ENCODE data around the gene CPE.

CPE gene

GRCh38 chr4:165493359-165493758 is 114.6 kb downstream of the CPE start:
- Histone ChIP-seq H3K79me2 (ENCODE audit: insufficient read depth, low read length) (no peaks in the 10 kb centered on the region), H3F3A (ENCODE audit: insufficient read depth, low read length) (no peaks in the 10 kb centered on the region), H3K4me2 (ENCODE audit: low read length) (no peak overlapping the region), H3K27me3 (ENCODE audit: insufficient read depth, low read length) (no peaks in the 10 kb centered on the region), H4K20me1 (ENCODE audit: insufficient read depth, low read length) (no peaks in the 10 kb centered on the region), H3K9me2 (ENCODE audit: low read depth, low read length) (no peaks in the 10 kb centered on the region), H3K9ac (ENCODE audit: low read length) (no peak overlapping the region), H3K27ac (ENCODE audit: low read depth, low read length, poor library complexity, severe bottlenecking) (no peak overlapping the region), H3K36me3 (ENCODE audit: insufficient read depth, low read length) (no peaks in the 10 kb centered on the region), H3K9me3 (ENCODE audit: low read length) (no peaks in the 10 kb centered on the region), H2AFZ (ENCODE audit: low read length) (no peak overlapping the region), H3K4me1 (ENCODE audit: insufficient read depth, low read length, severe bottlenecking) (no peaks in the 10 kb centered on the region), H3K4me3 (ENCODE audit: low read depth, low read length, poor library complexity, severe bottlenecking) (no peak overlapping the region)
- TF ChIP-seq EZH2 (IDR thresholded peaks at IDR 0.05; ENCODE audit: borderline replicate concordance, low read length), result no peak
- peak; percentile 78 for TF ChIP-seq CTCF (IDR thresholded peaks at IDR 0.05; ENCODE audit: low read length)

GRCh38 chr4:165502916-165503907 is 124.4 kb downstream of the CPE start:
- H3K9ac ChIP-seq (ENCODE audit: low read length), result no peak overlapping the region
- no peak overlapping the region for H3K4me2 ChIP-seq (ENCODE audit: low read length)
- no peaks in the 10 kb centered on the region for H3F3A ChIP-seq (ENCODE audit: insufficient read depth, low read length)
- H3K79me2 ChIP-seq (ENCODE audit: insufficient read depth, low read length), result no peaks in the 10 kb centered on the region
- H3K27ac ChIP-seq (ENCODE audit: low read depth, low read length, poor library complexity, severe bottlenecking), result no peak overlapping the region
- TF ChIP-seq EZH2 (IDR thresholded peaks at IDR 0.05; ENCODE audit: borderline replicate concordance, low read length), result no peak
- no peak for TF ChIP-seq CTCF (IDR thresholded peaks at IDR 0.05; ENCODE audit: low read length)
- no peaks in the 10 kb centered on the region for H4K20me1 ChIP-seq (ENCODE audit: insufficient read depth, low read length)
- H2AFZ ChIP-seq (ENCODE audit: low read length), result no peak overlapping the region
- H3K9me2 ChIP-seq (ENCODE audit: low read depth, low read length), result no peaks in the 10 kb centered on the region
- H3K36me3 ChIP-seq (ENCODE audit: insufficient read depth, low read length), result no peaks in the 10 kb centered on the region
- no peaks in the 10 kb centered on the region for H3K9me3 ChIP-seq (ENCODE audit: low read length)
- no peaks in the 10 kb centered on the region for H3K27me3 ChIP-seq (ENCODE audit: insufficient read depth, low read length)
- no peaks in the 10 kb centered on the region for H3K4me1 ChIP-seq (ENCODE audit: insufficient read depth, low read length, severe bottlenecking)
- H3K4me3 ChIP-seq (ENCODE audit: low read depth, low read length, poor library complexity, severe bottlenecking), result no peak overlapping the region

GRCh38 chr4:165504184-165504583 is 125.4 kb downstream of the CPE start:
- Histone ChIP-seq H3K36me3 (ENCODE audit: insufficient read depth, low read length) (no peaks in the 10 kb centered on the region), H2AFZ (ENCODE audit: low read length) (no peak overlapping the region), H3K27ac (ENCODE audit: low read depth, low read length, poor library complexity, severe bottlenecking) (no peak overlapping the region), H3K79me2 (ENCODE audit: insufficient read depth, low read length) (no peaks in the 10 kb centered on the region), H3K4me2 (ENCODE audit: low read length) (no peak overlapping the region), H3K9ac (ENCODE audit: low read length) (no peak overlapping the region), H3K9me3 (ENCODE audit: low read length) (no peaks in the 10 kb centered on the region), H3K4me3 (ENCODE audit: low read depth, low read length, poor library complexity, severe bottlenecking) (no peak overlapping the region), H4K20me1 (ENCODE audit: insufficient read depth, low read length) (no peaks in the 10 kb centered on the region), H3K9me2 (ENCODE audit: low read depth, low read length) (no peaks in the 10 kb centered on the region), H3K27me3 (ENCODE audit: insufficient read depth, low read length) (no peaks in the 10 kb centered on the region; the same call in 1 of the 2 replicates), H3F3A (ENCODE audit: insufficient read depth, low read length) (no peaks in the 10 kb centered on the region), H3K4me1 (ENCODE audit: insufficient read depth, low read length, severe bottlenecking) (no peaks in the 10 kb centered on the region)
- TF ChIP-seq CTCF (IDR thresholded peaks at IDR 0.05; ENCODE audit: low read length), result no peak
- no peak for TF ChIP-seq EZH2 (IDR thresholded peaks at IDR 0.05; ENCODE audit: borderline replicate concordance, low read length)

Data from OCI-LY1 (cell line).